IMR-90 (cell line): ENCODE measurements around the gene MACF1.

Experiments
- BHLHE40 ChIP-seq: fragments of 150-350 bp; IDR thresholded peaks from 2 replicates; pipeline ENCODE4 v1.6.1; 2016; ENCODE audit warnings: mild to moderate bottlenecking, low read depth, low read length
- FOS ChIP-seq: fragments of 150-350 bp; IDR thresholded peaks from 2 replicates; pipeline ENCODE4 v1.6.1; 2016; ENCODE audit warnings: low read depth, low read length
- MAFK ChIP-seq: IDR thresholded peaks from 2 replicates; pipeline ENCODE4 v1.6.1; 2012; ENCODE audit warnings: low read depth, low read length, improper control_type of control experiment
- MAZ ChIP-seq: IDR thresholded peaks from 2 replicates; pipeline ENCODE4 v1.6.1; 2012; ENCODE audit warnings: low read depth, mild to moderate bottlenecking, low read length, improper control_type of control experiment, moderate library complexity, borderline replicate concordance
- MXI1 ChIP-seq: IDR thresholded peaks from 2 replicates; pipeline ENCODE4 v1.6.1; 2012; ENCODE audit warnings: low read depth, mild to moderate bottlenecking, low read length, moderate library complexity, borderline replicate concordance
- NFE2L2 ChIP-seq: fragments of 150-350 bp; IDR thresholded peaks from 2 replicates; pipeline ENCODE4 v1.6.1; 2016; ENCODE audit warnings: low read depth, mild to moderate bottlenecking, low read length
- POLR2A ChIP-seq: IDR thresholded peaks from 2 replicates; pipeline ENCODE4 v1.6.1; 2012; ENCODE audit warnings: mild to moderate bottlenecking, low read depth, low read length
- RAD21 ChIP-seq: IDR thresholded peaks from 2 replicates; pipeline ENCODE4 v1.6.1; 2012; ENCODE audit warnings: low read length, improper control_type of control experiment
- RCOR1 ChIP-seq: IDR thresholded peaks from 2 replicates; pipeline ENCODE4 v1.6.1; 2012; ENCODE audit warnings: mild to moderate bottlenecking, low read length, improper control_type of control experiment; ENCODE audit not compliant: insufficient replicate concordance
- RFX5 ChIP-seq: IDR thresholded peaks from 2 replicates; pipeline ENCODE4 v1.8.0; 2012; ENCODE audit warnings: low read depth, mild to moderate bottlenecking, low read length, moderate library complexity
- TF ChIP-seq, protein P1 (sequence below): conservative IDR thresholded peaks from 2 replicates; pipeline ENCODE4 v1.5.1; 2012; ENCODE audit warnings: mild to moderate bottlenecking, low read depth, low read length, improper control_type of control experiment

DNA sequence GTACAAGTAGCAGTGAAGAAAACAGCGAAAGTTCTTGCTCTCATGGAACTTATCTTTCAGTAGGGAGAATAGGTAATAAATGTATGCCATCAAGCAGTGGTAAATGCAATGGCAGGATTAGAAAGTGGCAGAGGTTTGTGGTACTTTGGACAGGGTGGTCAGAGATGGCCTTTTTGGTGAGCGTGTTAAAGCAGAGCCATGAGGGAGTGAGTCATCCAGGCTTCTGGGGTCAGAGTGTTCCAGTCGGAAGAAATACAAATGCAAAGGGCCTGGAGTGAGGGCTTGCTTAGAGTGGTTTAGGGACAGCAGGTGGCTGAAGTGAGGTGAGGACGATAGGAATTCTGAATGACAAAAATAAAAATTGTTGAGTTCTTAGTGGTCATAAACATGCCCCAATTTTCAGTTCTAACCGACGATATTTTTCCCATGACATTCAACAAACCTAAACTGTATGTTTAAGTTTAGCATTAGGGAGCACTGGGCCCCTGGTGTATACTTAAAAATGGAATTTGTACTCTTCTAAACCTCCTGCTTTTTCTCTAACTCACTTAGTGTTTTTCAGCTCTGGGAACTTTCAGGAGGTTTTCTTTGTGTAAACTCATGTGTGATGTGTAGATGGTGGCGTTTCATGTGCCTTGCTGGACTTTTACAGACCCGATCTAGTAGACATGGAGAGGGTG, 78.2 kb downstream of the MACF1 start:
- no peak for TF ChIP-seq POLR2A
- no peak for TF ChIP-seq RFX5
- TF ChIP-seq, protein P1, sequence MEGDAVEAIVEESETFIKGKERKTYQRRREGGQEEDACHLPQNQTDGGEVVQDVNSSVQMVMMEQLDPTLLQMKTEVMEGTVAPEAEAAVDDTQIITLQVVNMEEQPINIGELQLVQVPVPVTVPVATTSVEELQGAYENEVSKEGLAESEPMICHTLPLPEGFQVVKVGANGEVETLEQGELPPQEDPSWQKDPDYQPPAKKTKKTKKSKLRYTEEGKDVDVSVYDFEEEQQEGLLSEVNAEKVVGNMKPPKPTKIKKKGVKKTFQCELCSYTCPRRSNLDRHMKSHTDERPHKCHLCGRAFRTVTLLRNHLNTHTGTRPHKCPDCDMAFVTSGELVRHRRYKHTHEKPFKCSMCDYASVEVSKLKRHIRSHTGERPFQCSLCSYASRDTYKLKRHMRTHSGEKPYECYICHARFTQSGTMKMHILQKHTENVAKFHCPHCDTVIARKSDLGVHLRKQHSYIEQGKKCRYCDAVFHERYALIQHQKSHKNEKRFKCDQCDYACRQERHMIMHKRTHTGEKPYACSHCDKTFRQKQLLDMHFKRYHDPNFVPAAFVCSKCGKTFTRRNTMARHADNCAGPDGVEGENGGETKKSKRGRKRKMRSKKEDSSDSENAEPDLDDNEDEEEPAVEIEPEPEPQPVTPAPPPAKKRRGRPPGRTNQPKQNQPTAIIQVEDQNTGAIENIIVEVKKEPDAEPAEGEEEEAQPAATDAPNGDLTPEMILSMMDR = no peak
- TF ChIP-seq BHLHE40 = no peak
- TF ChIP-seq MXI1 = peak; percentile 39; the same call in 1 of the 2 replicates
- TF ChIP-seq RCOR1 = no peak
- no peak for TF ChIP-seq MAZ
- no peak for TF ChIP-seq NFE2L2
- no peak for TF ChIP-seq MAFK
- TF ChIP-seq RAD21 = no peak
- TF ChIP-seq FOS = peak; percentile 14; the same call in 1 of the 2 replicates
